Endothelial cell of umbilical vein (primary cell): ENCODE measurements around the gene SIVA1. TPM values are rescaled to one million over a fixed set of nuclear protein-coding genes. Genes with fewer than 3 reads are reported as not detected.

Source experiments
- BruUV-seq: library from RNA; stranded (reverse); fragments of 400-500 nt; replicated peaks from 2 replicates; lab custom pipeline; 2021; lab: Mats Ljungman, UMichigan
- CTCF ChIA-PET: fragments of 300-600, 350-600 bp; sonication (Branson Sonifier 250); formaldehyde crosslinking; loops from one replicate; lab custom pipeline; 2021; ENCODE audit warnings: antibody characterized with exemption, inconsistent platforms; lab: Charles Lee
- POLR2A ChIA-PET: fragments of 300-600, 350-600 bp; sonication (Branson Sonifier 250); formaldehyde crosslinking; loops from one replicate; lab custom pipeline; 2021; ENCODE audit warnings: antibody characterized with exemption, inconsistent platforms; lab: Charles Lee
- DNase-seq: peaks from one replicate; pipeline ENCODE4 v3.0.0-alpha.2; 2011; ENCODE audit warnings: low read depth, low spot score
- FAIRE-seq: peaks from 2 replicates; lab custom pipeline; 2011; peaks lifted over from hg19 to GRCh38; lab: Jason Lieb, UNC
- H2AFZ ChIP-seq: 2 replicates; pipeline ENCODE4 v1.6.0; 2012; ENCODE audit warnings: low read depth, low read length, control low read depth, inconsistent platforms
- H3K27ac ChIP-seq: 2 replicates; pipeline ENCODE4 v1.5.1; 2011; ENCODE audit warnings: low read depth, mild to moderate bottlenecking, control low read depth, low read length, moderate library complexity; ENCODE audit not compliant: insufficient read depth
- H3K27me3 ChIP-seq, 2 experiments: 2 replicates each; pipeline versions ENCODE4 v1.6.0 to v1.6.1; 2011; ENCODE audit warnings: low read length in 2 of 2, mixed read lengths in 1 of 2; ENCODE audit not compliant: control insufficient read depth in 2 of 2, insufficient read depth in 2 of 2
- H3K36me3 ChIP-seq, 2 experiments: 2 replicates in 1 of 2; 3 replicates in 1 of 2; pipeline ENCODE4 v1.5.1; 2011; ENCODE audit warnings: low read length in 2 of 2, mild to moderate bottlenecking in 1 of 2, moderate library complexity in 1 of 2; ENCODE audit not compliant: control insufficient read depth in 2 of 2, insufficient read depth in 2 of 2; ENCODE audit errors: extremely low read depth in 1 of 2
- H3K4me1 ChIP-seq: 3 replicates; pipeline ENCODE4 v1.5.1; 2011; ENCODE audit warnings: mild to moderate bottlenecking, low read length; ENCODE audit not compliant: control insufficient read depth, insufficient read depth; ENCODE audit errors: extremely low read depth
- H3K4me2 ChIP-seq: 2 replicates; pipeline ENCODE4 v1.6.1; 2011; ENCODE audit warnings: low read length, control low read depth, mixed read lengths; ENCODE audit not compliant: insufficient read depth
- H3K4me3 ChIP-seq, 3 experiments: fragments of 200-600 bp in 1 of 3; sonication (generic), shearing (Covaris generic) in 1 of 3; replicated peaks in 1 of 3; 2 replicates each; pipeline ENCODE4 v1.5.1; 2011 to 2016; ENCODE audit warnings: control low read depth in 3 of 3, low read length in 3 of 3, mild to moderate bottlenecking in 2 of 3, inconsistent platforms in 1 of 3, low read depth in 1 of 3, moderate library complexity in 1 of 3; ENCODE audit not compliant: insufficient read depth in 1 of 3
- H3K79me2 ChIP-seq: 2 replicates; pipeline ENCODE4 v1.6.0; 2012; ENCODE audit warnings: low read length, inconsistent platforms; ENCODE audit not compliant: control insufficient read depth, insufficient read depth
- H3K9ac ChIP-seq: replicated peaks from 2 replicates; pipeline ENCODE3; 2011; ENCODE audit warnings: low read length, control low read depth; ENCODE audit not compliant: insufficient read depth; ENCODE audit errors: extremely low read depth
- H3K9me1 ChIP-seq: replicated peaks from 3 replicates; pipeline ENCODE4 v1.6.0; 2011; ENCODE audit warnings: mild to moderate bottlenecking, low read length; ENCODE audit not compliant: control insufficient read depth, insufficient read depth; ENCODE audit errors: extremely low read depth
- H3K9me3 ChIP-seq: replicated peaks from 2 replicates; pipeline ENCODE4 v1.5.1; 2012; ENCODE audit warnings: low read length, inconsistent platforms; ENCODE audit not compliant: control insufficient read depth, insufficient read depth
- H4K20me1 ChIP-seq: replicated peaks from 2 replicates; pipeline ENCODE3; 2011; ENCODE audit warnings: mild to moderate bottlenecking, low read length; ENCODE audit not compliant: control insufficient read depth, insufficient read depth; ENCODE audit errors: extremely low read depth
- EZH2 ChIP-seq: IDR thresholded peaks from 2 replicates; pipeline ENCODE4 v1.6.1; 2012; ENCODE audit warnings: borderline replicate concordance, low read depth, mild to moderate bottlenecking, moderate library complexity, low read length, inconsistent platforms; ENCODE audit not compliant: severe bottlenecking
- FOS ChIP-seq: IDR thresholded peaks from 2 replicates; pipeline ENCODE4 v1.6.1; 2011; ENCODE audit warnings: mild to moderate bottlenecking, low read length, moderate library complexity, borderline replicate concordance; ENCODE audit not compliant: insufficient read depth
- GATA2 ChIP-seq: IDR thresholded peaks from 2 replicates; pipeline ENCODE4 v1.7.0; 2011; ENCODE audit warnings: low read depth, mild to moderate bottlenecking, moderate library complexity, mixed read lengths, low read length; ENCODE audit not compliant: insufficient read length, insufficient read depth
- JUN ChIP-seq: IDR thresholded peaks from 2 replicates; pipeline ENCODE4 v1.6.1; 2011; ENCODE audit warnings: borderline replicate concordance, low read depth; ENCODE audit not compliant: insufficient read length, insufficient read depth
- MYC ChIP-seq: IDR thresholded peaks from one replicate; pipeline ENCODE4 v1.6.1; 2011; ENCODE audit warnings: mild to moderate bottlenecking, low read depth, low read length
- POLR2A ChIP-seq: IDR thresholded peaks from 2 replicates; pipeline ENCODE4 v1.6.1; 2012; ENCODE audit warnings: low read depth, mild to moderate bottlenecking, control low read depth, low read length
- POLR2AphosphoS5 ChIP-seq: IDR thresholded peaks from 2 replicates; pipeline ENCODE4 v1.6.1; 2012; ENCODE audit warnings: low read depth, mild to moderate bottlenecking, control low read depth, low read length, moderate library complexity; ENCODE audit not compliant: insufficient read depth
- dilution Hi-C: fragments of 300-500 bp; cut with MboI; formaldehyde crosslinking; loops from one replicate; pipeline ENCODE4 v1.15.0; 2019; ENCODE audit warnings: low sequenced_read_pairs; ENCODE audit not compliant: extremely low pct_ligation_motif_present
- intact Hi-C: fragments of 100-400 bp; cut with micrococcal nuclease; formaldehyde crosslinking; loops from one replicate; pipeline ENCODE4 v1.10.0; 2022
- polyA plus RNA-seq, 4 experiments: library from polyadenylated mRNA; depleted of rRNA in 3 of 4; stranded (reverse) in 3 of 4; unstranded in 1 of 4; fragments of >200 nt; gene quantifications; 2 replicates each; pipeline versions ENCODE4 v1.2.1 to v1.2.3, GENCODE V29; 2011 to 2012; ENCODE audit warnings: missing spikeins in 1 of 4
- total RNA-seq: library from RNA; stranded (reverse); gene quantifications from 2 replicates; pipeline ENCODE4 v1.2.3, GENCODE V29; 2021
- TF ChIP-seq, protein P1 (sequence below): IDR thresholded peaks from 2 replicates; pipeline ENCODE4 v1.6.1; 2011; ENCODE audit not compliant: insufficient read depth, insufficient read length
- TF ChIP-seq, protein P2 (sequence below), 2 donors: IDR thresholded peaks; 1 replicate in 1 of 2; 2 replicates in 1 of 2; pipeline ENCODE4 v1.5.1; 2011; ENCODE audit warnings: low read length in 2 of 2, mild to moderate bottlenecking in 2 of 2, moderate library complexity in 2 of 2, control low read depth in 1 of 2, inconsistent platforms in 1 of 2, low read depth in 1 of 2; ENCODE audit not compliant: insufficient read depth in 1 of 2; ENCODE audit errors: extremely low read depth in 1 of 2

The SIVA1 gene
- total and polyA plus RNA-seq, 2 donors (not counting 3 experiments of a cell fraction or from before 2014, with no cell fraction given), result 101 to 299 TPM

DNA sequence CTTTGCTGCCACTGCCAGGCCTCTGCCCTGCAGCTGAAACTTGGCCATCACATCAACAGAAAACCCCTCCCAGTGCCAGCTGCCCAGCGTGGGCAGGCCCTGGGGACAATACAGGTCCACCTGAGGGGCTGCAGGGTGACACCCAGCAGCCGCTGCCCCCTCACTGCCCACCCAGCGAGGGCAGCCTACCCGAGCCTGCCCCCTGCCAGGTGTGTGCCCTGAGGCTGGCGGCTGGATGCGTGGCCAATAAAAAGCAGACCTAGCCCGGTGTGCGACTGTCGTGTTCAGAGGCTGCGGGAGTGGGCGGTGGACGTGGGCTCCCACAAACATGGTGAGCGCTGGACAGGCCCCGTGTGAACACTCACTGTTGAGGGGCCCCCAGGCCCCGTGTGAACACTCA lies 33.6 kb upstream of the SIVA1 start:
- peaks cover 8 to 23% of the 10 kb centered on the region in 2 experiments for H3K36me3 ChIP-seq
- intact Hi-C loops, result no loop called here

DNA sequence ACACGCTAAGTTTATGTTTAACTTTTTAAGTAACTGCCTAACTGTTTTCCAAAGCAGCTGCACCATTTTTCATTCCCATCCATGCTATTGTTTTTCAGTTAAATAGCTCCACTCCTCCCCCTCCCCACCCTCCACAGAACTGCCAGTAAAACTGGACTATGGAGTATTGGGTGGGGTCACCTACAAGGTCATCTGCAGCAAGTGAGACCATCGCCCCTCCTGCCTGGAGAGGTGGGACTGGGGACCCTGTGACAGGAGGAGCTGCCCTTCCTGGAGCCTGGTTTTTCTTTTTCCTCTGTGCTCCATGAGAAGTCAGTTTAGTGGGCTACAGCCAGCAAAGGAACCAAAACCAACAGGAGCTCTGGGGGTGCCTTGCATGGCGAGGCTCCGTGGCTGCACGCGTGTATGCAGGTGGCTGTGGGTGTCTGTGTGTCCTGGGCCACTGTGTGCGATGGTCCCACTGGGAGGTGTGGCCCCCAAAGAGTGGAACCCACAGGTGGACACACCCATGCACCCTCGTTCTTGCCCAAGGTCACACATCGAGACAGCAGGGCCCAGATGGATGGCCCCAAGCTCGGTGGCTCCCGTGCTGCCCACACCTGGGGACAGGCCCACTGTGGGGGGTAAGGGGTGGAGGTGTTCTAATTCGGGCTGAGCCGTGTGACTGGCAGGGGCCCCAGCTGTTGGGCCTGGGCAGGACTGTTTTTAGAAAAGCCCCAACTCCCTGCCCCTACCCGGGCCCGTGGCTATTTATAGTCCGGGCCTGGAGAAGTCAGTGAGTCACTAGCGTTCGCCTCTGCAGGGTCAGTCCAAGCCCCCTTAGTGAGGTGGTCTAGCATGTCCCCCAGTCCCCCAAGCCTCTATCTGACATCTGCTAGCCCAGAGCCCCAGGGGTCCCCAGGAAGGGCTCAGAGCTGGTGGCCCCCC lies 31.2 kb upstream of the SIVA1 start:
- BruUV-seq, result no TSS peak
- H3K4me2 ChIP-seq, result no peak overlapping the region

More for the DNA sequence above, 33.6 kb upstream of the SIVA1 start:
- no peaks in the 10 kb centered on the region for H3K27me3 ChIP-seq
- no TSS peak for BruUV-seq
- dilution Hi-C loops, result no loop called here
- H3K4me3 ChIP-seq, result no peak overlapping the region
- no peaks in the 10 kb centered on the region for H3K9me1 ChIP-seq
- FAIRE-seq (no peak), DNase-seq (no peak)
- no peak overlapping the region for H3K4me2 ChIP-seq
- H2AFZ ChIP-seq, result no peak overlapping the region
- no peaks in the 10 kb centered on the region for H3K79me2 ChIP-seq
- H3K9me3 ChIP-seq, result no peaks in the 10 kb centered on the region
- H3K9ac ChIP-seq, result no peak overlapping the region
- TF ChIP-seq, protein P1, sequence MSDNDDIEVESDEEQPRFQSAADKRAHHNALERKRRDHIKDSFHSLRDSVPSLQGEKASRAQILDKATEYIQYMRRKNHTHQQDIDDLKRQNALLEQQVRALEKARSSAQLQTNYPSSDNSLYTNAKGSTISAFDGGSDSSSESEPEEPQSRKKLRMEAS, result no peak
- TF ChIP-seq EZH2 (no peak), JUN (no peak), POLR2AphosphoS5 (no peak)
- H3K4me1 ChIP-seq, result no peaks in the 10 kb centered on the region
- H3K27ac ChIP-seq, result no peak overlapping the region
- CTCF ChIA-PET, result no interaction called here
- no peaks in the 10 kb centered on the region for H4K20me1 ChIP-seq
- POLR2A ChIA-PET, result no interaction called here

More for the DNA sequence above, 31.2 kb upstream of the SIVA1 start:
- intact Hi-C loops, result no loop called here
- Histone ChIP-seq H3K36me3 (peaks cover 0 to 8% of the 10 kb centered on the region in 2 experiments), H2AFZ (no peak overlapping the region), H3K27me3 (no peaks in the 10 kb centered on the region), H3K27ac (no peak overlapping the region), H3K4me3 (no peak overlapping the region), H3K9me1 (no peaks in the 10 kb centered on the region), H3K79me2 (no peaks in the 10 kb centered on the region), H4K20me1 (no peaks in the 10 kb centered on the region), H3K9ac (no peak overlapping the region), H3K4me1 (peaks cover 5% of the 10 kb centered on the region), H3K9me3 (no peaks in the 10 kb centered on the region)
- TF ChIP-seq EZH2 (no peak), POLR2A (no peak), FOS (no peak), JUN (no peak), POLR2AphosphoS5 (no peak), MYC (no peak), GATA2 (no peak)
- TF ChIP-seq, protein P1, result no peak
- TF ChIP-seq, protein P2, sequence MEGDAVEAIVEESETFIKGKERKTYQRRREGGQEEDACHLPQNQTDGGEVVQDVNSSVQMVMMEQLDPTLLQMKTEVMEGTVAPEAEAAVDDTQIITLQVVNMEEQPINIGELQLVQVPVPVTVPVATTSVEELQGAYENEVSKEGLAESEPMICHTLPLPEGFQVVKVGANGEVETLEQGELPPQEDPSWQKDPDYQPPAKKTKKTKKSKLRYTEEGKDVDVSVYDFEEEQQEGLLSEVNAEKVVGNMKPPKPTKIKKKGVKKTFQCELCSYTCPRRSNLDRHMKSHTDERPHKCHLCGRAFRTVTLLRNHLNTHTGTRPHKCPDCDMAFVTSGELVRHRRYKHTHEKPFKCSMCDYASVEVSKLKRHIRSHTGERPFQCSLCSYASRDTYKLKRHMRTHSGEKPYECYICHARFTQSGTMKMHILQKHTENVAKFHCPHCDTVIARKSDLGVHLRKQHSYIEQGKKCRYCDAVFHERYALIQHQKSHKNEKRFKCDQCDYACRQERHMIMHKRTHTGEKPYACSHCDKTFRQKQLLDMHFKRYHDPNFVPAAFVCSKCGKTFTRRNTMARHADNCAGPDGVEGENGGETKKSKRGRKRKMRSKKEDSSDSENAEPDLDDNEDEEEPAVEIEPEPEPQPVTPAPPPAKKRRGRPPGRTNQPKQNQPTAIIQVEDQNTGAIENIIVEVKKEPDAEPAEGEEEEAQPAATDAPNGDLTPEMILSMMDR (IDR thresholded peaks at IDR 0.05; ENCODE audit: extremely low read depth in 1 of 2, insufficient read depth in 1 of 2, low read depth in 1 of 2, low read length in 2 of 2), result no peak
- ChIA-PET CTCF (interaction anchor here (0.9 to 1.6 kb wide), 3 partner anchors 31 to 71 kb away, joined by 3 to 5 read pairs (median 5); partner anchors contain the start of gene SIVA1), POLR2A (no interaction called here)
- DNase-seq, result no peak
- dilution Hi-C loops, result no loop called here
- FAIRE-seq, result no peak
